Activated gamma-delta T cell (primary cell): ENCODE results near the gene TMPRSS2.
"Not testable (repeated sequence)": the region's sequence is repeated elsewhere in the genome, so short reads cannot be mapped to it uniquely, and the experiment has no call there.

ENCODE experiments used
- DNase-seq: peaks from one replicate; lab custom pipeline; 2025; lab: John Stamatoyannopoulos, UW

Gene TMPRSS2

GRCh38 chr21:41425954-41426675 is 81.8 kb downstream of the TMPRSS2 start, which contains the start of gene MX1:
Gene MX1 (plus strand): TSS chr21:41426239. CDS start chr21:41432071, 5,832 bp downstream.
- peak; percentile 64 for DNase-seq

DNA sequence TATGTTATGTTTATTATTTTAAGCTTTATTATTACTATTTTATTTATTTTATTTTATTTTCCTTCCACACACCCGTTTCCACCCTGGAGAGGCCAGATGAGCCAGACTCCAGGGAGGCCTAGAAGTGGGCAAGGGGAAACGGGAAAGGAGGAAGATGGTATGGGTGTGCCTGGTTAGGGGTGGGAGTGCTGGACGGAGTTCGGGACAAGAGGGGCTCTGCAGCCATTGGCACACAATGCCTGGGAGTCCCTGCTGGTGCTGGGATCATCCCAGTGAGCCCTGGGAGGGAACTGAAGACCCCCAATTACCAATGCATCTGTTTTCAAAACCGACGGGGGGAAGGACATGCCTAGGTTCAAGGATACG is 82.4 kb downstream of the TMPRSS2 start:
- no peak for DNase-seq

DNA sequence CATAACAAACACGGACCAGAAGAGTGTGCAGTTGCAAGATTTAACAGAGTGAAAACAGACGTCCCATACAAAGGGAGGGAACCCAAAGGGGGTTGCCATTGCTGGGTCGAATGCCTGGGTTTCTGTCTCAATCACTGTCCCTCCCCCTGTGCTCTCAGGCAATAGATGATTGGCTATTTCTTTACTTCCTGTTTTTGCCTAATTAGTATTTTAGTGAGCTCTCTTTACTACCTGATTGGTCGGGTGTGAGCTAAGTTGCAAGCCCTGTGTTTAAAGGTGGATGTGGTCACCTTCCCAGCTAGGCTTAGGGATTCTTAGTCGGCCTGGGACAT is 84.7 kb downstream of the TMPRSS2 start:
- DNase-seq: not testable (repeated sequence)

- no peak for DNase-seq
Observed at GRCh38 chr21:41422546-41423304, 85.2 kb downstream of the TMPRSS2 start.

- DNase-seq: not testable (repeated sequence)
Observed at GRCh38 chr21:41420998-41421397, 87.0 kb downstream of the TMPRSS2 start.

DNA sequence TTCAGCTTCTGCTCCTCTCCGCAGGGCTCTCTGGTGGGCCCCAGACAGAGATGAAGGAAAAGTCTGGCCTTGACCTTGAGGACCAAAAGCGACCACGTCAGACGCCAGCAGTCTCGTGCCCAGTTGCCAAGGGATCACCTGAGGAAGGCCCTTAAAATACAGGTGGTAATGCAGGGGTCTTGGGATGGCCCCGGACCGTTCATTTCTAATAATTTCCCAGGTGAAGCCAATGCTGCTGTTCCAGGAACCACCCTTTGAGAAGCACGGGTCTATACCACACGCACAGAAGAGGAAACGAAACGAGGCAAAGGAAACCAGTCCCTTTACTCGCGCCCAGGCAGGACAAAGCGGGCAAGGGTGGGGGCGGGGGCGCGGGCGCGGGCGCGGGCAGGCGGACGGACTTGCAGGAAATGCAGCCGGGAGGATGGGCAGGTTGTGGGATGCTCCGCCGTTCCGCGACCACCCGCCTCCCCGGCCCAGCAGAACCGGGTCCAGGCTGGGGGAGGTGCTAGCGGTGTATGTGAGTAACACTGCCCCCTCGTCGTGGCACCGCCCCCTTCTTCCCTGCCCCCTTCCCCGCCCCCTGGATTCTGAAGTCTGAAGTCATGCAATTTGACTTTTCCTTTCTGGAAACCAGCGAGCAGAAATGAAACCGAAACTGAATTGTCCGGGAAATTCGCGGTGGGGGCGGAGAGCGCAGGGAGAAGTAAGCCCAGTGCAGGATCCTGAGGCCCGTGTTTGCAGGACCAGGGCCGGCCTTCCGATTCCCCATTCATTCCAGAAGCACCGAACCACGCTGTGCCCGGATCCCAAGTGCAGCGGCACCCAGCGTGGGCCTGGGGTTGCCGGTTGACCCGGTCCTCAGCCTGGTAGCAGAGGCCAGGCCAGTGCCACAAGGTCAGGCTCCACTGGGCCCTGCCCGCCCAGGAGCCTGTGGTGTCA is 87.8 kb downstream of the TMPRSS2 start:
- peak; percentile 20 for DNase-seq

DNA sequence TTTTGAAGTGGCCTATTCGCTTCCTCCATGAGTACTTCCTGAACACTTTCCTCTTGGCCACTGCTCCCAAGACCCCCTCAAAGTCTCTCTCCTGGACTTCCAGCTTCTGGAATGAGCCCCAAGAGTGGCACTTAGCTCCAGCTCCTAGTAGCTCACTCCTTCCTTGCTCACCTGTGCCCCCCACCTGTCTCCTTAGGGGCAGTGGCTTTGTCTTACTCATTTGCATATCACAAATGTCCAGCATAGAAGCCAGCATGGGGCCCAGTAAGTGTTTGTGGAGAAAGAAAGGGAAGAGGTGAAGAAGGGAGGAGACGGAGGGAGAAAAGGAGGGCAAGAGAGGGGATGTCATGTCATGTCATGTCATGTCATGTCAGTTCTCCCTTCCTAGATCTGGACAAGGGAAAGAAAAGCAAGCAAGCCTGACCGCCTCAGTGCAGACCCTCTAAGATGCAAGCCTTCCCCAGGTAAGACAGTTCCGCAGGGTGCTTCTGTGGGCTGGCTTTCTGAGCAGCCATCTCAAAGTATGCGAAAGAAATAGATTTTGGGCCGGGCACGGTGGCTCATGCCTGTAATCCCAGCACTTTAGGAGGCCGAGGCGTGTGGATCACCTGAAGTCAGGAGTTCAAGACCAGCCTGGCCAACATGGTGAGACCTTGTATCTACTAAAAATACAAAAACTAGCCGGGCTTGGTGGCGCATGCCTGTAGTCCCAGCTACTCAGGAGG is 88.8 kb downstream of the TMPRSS2 start:
- DNase-seq: no peak

GRCh38 chr21:41418393-41418792 is 89.6 kb downstream of the TMPRSS2 start:
- no peak for DNase-seq

- not testable (repeated sequence) for DNase-seq
Observed at GRCh38 chr21:41417505-41417904, 90.5 kb downstream of the TMPRSS2 start.
